NOMO-1 treated with DMSO at 0.1 percent for 48 hours (cell line): Measurements from ENCODE around the gene LRRN2.
"Not testable (repeated sequence)": the region's sequence is repeated elsewhere in the genome, so short reads cannot be mapped to it uniquely, and the experiment has no call there.

Experiments
- DNase-seq: peaks from one replicate; lab custom pipeline; 2025; ENCODE audit not compliant: unreplicated experiment; lab: John Stamatoyannopoulos, UW

The LRRN2 gene

DNA sequence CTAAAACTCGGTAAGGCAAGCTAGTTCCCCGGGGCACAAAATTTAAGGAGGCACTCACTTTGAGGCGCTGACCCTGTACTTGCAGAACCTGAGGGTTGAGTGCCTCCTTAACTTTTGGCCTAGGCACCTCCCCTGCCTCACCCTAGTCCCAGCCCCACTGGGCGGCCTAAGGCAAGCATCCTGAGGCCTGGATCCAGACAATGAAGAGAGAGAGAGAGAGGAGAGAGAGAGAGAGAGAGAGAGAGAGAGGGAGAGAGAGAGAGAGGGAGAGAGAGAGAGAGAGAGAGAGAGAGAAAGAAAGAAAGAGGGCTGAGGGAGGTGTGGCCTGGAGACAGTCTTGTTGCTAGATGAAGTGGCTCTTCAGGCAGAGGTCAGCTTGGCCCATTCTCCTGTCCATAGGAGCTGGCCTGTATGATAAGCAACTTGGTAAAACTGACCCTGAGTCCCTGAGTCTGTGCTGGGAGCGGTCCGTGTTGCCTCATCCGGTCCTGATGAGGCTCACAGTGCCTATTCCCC, 7.4 kb upstream of the LRRN2 start:
- no peak for DNase-seq

DNA sequence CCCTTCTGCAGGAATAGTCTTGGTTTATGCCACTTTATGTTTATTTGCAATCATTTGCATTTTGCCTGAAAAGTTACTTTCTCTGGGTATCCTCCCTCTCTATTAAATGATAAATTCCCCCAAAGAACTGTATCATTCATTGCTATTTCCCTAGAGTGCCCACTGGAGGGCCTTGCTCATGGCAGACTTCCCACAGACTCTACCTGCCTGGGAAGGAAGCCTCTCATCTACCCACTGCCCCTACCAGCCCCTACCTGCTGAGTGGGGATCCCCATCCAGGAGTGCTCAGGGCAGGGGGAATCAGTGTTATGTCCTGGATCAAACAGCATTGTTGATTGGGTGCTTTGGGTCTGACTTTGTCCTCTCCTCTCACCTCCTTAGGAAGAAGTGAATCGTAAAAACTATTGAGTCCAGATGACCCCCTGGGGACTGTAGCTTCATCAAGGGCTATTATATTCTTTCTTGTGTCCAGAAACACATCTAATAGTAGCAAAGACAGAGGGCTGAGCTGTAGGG, 6.8 kb upstream of the LRRN2 start:
- DNase-seq = no peak

DNA sequence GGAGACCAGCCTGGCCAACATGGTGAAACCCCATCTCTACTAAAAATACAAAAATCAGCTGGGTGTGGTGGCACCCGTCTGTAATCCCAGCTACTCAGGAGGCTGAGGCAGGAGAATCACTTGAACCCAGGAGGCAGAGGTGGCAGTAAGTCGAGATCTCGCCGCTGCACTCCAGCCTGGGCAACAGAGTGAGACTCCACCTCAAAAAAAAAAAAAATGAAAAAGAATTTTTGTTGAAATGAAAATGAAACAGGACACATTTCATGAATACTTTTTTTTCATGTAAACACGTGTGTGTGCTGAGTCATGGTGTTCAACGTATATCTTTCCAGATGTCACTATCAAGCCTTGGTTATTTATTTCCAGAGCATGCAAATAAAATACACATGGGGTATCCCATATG, 5.8 kb upstream of the LRRN2 start:
- not testable (repeated sequence) for DNase-seq

DNA sequence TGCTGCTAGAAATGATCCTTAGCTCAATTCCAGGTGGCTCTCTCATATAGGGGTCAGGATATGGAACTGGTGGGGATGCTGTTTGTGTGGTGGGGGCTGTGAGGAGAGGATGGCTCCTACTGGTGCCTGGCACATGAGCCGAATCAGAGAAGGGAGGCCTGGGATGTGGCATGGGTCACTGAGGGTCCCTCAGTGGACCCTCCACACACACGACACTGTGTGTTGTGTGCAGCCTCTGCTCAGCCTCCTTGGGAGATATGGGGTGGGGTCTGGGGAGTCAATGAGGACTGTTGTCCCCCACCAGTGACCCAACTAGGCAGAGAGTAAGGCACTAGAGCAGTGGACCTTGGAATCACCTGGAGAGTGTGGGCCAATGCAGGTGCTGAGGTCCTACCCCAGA, 3.2 kb upstream of the LRRN2 start:
- DNase-seq = no peak

DNA sequence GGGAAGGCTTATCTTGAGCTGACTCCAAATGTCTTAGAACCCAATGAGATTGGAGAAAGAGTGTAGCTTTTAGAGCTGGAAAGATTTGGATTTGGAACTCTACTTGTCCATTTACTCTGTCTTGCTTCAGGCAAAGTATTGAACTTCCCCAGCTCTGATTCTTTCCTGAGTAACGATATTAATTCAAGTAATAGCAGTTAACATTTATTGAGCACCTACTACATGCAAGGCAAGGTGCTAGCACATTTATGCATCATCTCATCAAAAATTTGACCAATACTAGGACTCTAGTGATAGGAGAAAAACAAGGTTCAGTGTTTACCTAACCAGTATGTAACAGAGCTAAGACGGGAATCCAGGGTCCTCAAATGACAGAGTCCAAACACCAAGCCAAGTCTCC, 2.5 kb upstream of the LRRN2 start:
- no peak for DNase-seq

DNA sequence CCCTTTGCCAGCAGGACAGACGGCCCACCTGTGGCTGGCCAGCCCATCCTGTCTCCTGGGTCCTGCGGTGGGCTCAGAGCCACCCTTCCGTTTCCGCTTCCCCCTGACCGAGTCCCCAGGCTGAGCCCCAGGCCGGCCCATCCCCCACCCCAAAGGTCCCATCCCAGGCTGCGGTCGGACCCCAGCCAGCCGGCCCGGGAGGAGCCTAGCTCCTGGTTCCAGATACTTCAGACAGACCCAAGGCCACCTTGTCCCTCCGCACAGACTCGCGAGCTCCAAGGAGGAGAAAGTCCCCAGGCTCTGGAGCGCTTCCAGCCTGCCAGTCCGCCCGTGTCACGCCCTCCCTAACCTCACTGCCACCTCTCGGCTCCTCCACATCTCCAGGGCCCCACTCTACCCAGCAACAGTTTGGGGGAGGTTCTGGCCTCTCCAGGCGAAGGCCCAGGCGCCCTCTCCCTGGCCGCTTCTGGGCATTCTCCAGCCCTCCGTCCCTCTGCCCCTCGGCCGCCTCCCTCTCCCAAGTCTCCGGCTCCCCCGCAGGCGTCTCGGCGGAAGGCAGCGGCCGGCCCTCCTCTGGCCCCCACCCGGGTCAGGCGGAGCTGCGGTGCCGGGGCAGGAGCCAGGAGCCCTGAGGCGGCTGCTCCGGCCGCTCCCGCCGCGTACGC, 835 bp downstream of the LRRN2 start:
- DNase-seq = no peak

DNA sequence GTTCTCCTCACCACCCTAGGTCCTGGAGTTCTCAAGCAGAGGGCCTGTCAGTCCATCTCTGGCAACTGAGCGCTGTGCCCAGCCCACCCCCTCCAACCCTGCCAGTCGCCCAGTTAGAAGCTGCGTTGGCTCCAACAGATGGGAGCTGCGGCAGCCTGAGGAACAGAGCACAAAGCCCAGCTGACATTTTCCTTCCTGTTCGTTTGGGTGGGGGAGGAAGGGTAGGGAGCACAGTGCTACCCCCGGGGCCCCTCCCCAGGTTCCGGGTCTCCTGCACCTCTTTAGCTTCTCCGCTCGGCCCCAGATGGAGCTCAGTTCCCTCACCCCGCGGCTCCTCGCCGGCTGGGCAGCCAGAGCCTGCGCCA, 1.4 kb downstream of the LRRN2 start:
- DNase-seq = no peak

DNA sequence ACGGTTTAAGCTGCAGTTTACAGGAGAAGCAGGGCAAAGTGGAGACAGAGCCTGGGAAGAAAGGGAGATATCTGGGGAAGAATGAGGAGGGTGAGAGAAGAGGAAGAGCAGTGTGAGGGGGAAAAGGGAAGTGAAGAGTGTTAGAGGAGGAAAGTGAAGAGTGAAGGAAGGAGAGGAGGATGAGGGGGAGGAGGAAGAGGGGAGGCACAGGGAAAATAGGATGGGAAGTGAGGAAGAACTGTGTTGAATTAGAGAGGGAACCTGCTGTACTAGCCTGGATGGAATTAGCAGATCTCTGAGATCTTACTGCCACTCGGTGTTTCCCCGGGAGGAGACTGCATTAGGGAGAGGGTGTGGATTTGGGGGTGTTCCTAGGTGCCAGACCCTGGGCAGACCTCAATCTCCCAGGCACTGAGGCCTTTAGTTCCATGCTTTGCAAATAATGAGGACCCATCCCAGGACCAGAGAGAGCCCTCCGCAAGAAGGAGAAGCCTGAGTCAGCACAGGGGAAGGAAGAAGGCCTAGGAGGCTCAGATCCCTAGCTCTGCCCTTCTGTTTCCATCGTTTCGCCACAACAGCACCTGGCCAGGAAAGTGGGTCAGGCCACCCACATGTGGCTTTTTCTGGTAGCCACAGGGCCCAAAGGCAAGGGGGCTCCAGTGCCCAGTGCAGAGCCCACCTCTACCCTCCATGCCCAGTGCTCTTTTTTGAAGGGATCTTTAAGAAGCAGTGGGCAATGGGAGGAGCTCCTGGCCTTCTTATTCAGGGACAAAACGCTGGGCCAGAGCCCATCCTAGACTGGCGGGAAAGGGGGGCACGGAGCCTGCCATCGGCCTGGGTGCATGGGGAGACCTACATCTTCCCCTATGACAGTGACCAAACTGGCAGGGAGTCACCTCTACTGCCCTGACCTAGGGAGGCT, 2.0 kb downstream of the LRRN2 start:
- no peak for DNase-seq

DNA sequence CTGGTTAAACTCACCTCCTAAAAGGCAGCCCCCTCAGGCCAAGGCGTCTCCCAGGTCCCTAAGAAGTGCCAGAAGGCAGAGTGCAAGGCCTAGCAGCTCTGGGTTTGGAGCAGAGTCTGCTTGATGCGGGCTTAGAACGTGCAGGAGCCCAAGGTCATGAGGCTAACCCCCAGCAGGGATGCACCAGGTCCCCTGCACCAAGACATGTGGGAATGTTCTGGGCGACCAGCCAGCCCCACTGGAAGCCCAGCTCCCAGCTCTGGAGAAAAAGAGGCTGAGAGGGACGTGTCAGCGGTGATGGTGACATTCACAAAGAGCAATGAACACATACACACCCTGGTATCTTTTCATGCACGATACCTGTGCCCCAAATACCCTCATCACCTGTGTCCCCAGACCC, 5.1 kb downstream of the LRRN2 start:
- no peak for DNase-seq

DNA sequence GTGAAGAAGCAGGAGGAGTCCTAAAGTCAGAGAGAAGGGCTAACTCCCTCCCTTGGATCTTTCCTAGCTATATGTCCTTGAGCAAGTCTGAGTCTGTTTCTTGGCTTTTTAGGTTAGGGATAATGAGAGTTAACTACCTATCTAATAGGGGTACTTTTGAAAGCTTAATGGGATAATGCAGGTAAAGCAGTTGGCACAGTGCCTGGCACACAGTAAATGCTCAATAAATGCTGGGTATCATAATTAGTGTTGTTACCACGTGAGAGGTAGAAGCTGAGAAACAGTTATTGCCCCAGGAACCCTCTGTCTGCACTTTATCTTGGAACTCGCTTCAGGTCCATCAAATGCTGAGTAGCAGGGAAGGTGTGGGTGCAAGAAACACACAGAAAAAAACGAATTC, 5.5 kb downstream of the LRRN2 start:
- DNase-seq = no peak

DNA sequence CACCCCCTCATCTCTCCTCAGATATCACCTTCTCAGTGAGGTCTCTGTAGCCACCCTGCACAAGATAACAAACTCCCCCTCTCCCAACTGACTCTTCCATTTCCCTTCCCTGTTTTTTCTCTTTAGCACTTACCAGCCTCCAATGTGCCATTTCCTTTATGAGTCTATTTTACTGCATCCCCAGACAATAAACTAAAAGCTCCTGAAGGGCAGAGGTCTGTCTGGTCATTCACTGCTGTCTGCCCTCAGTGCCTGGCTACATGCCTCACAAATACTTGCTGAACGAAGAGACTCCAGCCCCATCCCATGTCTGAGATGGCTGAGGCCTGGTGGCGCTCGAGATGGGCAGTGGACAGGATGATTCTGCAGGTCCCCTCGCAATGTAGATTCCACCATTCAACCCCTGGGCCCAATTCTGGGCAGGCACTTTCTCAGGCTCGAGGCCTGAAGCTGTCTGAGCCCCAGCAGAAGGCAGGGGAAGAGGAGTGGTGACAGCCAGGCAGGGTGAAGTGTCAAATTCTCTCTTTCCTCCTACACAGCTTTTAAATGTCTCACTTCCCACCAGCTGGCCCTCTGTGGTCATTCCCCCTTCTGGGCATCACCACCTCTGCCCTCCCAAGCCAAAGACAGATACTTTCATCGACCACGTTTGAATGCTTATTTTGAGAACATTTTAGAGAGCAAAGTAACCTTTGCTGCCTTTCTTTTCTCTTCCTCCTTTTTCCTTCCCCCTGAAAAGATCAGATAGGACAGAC, 6.6 kb downstream of the LRRN2 start:
- DNase-seq = no peak

DNA sequence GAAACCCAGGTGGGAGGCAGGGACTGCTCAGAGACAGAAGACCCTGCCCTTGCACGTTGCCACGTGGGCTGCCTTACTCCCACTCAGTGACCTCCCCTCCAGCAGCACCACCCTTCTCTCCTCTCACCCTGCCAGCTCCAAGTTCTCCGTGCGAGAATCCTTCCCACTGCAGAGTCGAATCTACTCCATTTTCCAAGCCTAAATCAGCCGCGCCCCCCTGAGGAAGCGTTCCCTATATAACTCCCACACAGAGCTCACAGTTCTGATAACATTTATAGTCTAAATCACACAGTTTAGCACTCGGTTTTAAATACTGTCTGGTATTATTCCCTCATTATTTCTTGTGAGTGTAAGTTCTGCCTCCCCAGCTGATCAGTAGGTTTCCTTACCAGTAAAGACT, 7.7 kb downstream of the LRRN2 start:
- no peak for DNase-seq

DNA sequence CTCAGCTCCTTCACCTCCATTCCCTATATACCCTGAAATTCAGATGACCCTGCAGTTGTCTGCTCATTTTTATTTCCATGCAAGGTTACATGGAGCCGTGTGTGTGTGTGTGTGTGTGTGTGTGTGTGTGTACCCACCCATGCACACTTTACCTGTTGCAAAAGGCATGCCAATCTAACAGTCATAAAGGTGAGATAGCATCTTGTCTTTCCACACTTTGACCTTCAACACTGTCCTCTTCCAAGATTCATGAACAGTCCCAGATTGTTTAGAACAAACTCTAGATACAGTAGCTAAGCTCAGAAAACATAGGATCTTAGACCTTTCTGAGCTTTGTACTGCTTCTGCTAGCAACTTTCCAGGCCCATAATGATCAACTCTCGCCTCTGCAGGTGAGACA, 9.5 kb downstream of the LRRN2 start:
- no peak for DNase-seq

DNA sequence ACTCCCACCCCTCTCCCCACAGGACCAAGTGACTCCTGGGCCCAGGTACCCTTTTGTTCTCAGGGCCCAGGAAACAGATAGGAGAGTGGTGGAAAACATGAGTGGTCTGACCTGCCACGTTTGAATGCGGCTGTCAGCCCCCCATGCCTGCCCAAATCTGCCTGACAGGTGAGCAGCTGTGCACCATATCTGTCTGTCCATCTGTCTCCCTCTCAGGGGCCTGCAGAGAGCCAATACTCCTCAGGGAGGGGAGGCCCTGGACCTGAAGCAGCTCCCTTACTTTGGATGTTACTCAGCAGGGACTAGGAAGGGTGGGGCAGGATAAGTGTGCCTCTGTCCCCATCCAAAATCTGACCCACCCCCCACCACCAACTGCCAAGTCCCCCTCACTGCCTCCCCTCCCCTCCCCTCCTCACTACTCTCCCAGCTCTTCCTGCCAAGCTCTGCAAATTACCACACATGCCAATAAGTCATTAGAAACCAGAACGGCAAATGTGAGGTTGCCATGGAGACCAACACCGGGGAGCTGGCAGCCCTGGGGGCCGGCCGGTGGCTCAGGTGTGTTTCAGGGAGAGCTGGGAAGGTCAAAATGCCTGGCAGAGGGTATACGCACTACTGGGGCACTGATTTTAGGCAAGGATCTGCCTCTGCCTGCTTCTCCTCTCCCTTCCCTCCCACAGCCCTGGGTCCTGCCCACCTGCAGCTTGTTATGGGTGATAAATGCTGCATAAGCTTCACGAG, 11.5 kb downstream of the LRRN2 start:
- DNase-seq = no peak

DNA sequence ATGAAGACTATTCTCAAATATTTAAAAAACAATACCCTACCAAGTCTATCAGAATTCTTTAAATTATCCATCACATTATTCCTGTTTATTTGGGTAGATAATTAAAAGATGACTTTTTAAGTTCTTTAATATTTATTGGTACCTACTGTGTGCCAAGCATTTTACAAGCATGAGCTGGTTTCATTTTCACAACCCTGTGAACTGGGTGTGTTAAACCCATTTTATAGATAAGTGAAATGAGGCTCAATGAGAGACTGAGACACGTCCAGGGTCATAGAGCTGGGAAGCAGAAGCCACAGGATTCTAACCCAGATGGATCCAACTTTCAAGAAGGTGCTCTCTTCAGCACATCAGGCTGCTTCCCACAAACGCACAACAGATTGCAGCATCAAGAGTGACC, 12.3 kb downstream of the LRRN2 start:
- no peak for DNase-seq

DNA sequence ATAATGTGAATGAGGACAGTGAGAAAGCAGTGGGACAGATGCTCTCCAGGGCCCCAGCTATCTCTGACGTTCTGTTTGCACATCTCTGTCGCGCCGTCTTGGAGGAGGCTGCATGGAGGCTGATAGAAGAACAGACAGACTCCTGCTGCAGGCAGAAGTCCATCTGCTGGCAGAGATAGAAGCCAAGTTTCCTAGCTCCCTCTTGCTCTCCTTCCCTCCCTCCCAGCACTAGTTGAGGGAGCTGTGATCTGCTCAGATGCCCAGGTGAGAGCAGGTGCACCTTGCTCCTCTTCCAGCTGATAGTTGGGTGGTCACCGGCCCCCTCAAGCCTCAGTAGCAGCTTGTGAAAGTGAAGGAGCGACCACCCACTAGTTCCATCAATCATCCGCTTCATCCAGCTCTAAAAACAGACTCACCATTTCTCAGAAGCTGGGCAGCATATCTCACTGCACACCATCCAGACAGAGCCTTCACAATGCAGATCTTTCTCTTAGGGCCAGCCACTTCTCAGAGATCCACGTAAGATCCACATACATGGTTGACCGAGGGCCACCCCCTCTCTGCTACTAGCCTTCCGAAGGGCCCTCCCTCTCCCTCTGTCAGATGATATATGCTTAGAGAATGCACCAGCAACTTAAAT, 12.9 kb downstream of the LRRN2 start:
- no peak for DNase-seq

DNA sequence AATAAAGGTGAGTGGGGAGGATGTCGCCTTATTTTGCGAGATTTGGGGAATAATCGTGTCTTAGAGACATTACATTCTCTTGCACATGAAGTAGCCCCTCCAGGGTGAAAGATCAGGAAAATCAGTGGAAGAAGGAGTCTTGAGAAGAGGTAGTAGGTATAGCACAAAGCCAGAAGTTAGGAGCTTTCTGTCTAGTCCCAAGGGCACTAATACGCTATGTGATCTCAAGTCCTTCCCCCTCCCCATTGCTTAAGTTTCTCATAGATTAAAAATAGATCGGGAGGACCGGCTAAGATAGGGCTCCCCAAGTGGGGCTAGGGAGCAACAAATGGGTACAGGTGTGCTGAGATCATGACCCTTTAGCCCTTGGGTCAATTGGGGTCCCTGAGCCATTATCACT, 13.5 kb downstream of the LRRN2 start:
- no peak for DNase-seq

DNA sequence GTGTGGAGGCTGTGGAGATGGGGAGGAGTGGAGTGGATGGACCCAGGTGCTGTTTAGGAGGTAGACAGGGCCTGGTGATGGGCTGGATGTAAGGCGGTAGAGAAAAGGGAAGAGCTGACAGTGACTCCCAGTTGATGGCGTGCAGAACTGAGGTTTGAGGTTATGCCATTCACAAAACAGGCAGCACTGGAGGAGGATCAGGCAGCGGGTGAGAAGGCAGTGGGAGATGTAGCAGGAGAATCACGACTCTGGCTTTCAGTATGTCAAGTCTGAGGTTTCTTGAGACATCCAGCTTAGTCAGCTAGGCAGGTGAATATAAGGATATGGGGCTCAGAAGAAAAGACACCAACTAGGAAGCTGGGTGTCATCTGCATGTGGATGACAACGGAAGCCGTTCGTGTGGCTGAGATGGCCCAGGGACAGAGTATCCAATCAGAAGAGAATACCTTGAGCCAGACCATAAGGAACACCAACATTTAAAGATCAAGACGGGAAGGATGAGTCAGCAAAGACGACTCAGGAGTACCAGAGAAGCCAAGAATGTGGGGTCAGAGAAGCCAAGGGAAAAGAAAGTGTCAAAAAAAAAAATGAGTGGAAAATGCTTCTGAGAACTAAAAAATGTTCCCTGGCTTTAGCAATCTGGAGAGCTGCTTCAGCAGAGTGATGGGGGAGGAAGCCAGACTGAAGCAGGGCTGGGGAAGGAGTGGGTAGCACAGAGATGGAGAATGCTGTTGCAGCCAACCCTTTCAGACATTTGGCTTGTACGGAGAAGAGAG, 15.2 kb downstream of the LRRN2 start:
- no peak for DNase-seq

DNA sequence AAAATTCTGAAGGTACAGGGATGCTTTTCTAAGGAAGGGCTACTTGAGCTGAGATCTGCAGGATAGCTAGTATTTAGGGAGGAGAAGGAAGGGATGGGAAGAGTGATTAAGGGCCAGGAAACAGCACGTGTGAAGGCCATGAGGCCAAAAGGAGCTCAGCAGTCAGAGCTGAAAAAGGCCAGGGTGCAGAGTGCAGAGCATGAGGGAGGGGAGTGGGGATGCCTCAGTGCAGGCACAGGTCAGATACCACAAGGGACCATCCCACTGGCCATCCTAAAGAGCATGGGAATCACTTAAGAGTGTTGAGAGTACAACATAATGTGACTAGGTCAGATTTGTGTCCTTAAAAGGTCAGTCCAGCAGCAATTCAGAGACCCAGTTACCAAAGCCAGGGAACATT, 16.0 kb downstream of the LRRN2 start:
- no peak for DNase-seq

DNA sequence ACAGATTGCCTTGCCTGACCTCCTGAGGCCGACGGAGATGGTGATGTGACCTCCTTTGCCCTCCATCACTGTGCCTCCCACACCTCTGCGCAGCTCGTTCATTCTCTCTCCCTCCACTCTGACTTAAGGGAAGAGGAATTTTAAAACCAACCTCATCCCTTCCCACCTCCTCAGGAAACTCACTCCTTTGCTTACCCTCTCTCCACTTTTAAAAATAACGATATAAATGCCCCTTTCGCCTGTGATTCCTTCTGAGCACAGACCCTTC, 21.2 kb downstream of the LRRN2 start:
- DNase-seq = no peak
